GM18951 (cell line): ENCODE results near the gene NAT16.
A peak's percentile ranks its signal among the peaks of the same experiment; 100 is the strongest.
"Not testable (repeated sequence)": the region's sequence is repeated elsewhere in the genome, so short reads cannot be mapped to it uniquely, and the experiment has no call there.

Experiments
- POLR2A ChIP-seq: IDR thresholded peaks from 4 replicates; pipeline ENCODE4 v1.6.1; 2011; ENCODE audit warnings: mild to moderate bottlenecking; ENCODE audit not compliant: insufficient read length, insufficient read depth; ENCODE audit errors: extremely low read depth
- in situ Hi-C: fragments of 300-500 bp; cut with MboI; formaldehyde crosslinking; loops from one replicate; pipeline ENCODE4 v1.12.0; 2022; ENCODE audit warnings: low sequenced_read_pairs, mixed read lengths, inconsistent platforms; ENCODE audit not compliant: unreplicated experiment

NAT16 gene

GRCh38 chr7:101127460-101128039 lies 52.5 kb downstream of the NAT16 start:
- in situ Hi-C loops = no loop called here
- TF ChIP-seq POLR2A = no peak

- peak; percentile 37 for TF ChIP-seq POLR2A
Observed at GRCh38 chr7:101126651-101127459, 53.2 kb downstream of the NAT16 start, which contains the start of gene SERPINE1. SERPINE1 (plus strand) TSS chr7:101127104; CDS start chr7:101128394, 1,290 bp downstream.

GRCh38 chr7:101125989-101126650 lies 54.0 kb downstream of the NAT16 start:
- in situ Hi-C loops = no loop called here
- TF ChIP-seq POLR2A = no peak

More at GRCh38 chr7:101126651-101127459, 53.2 kb downstream of the NAT16 start, which contains the start of gene SERPINE1:
- in situ Hi-C loops = no loop called here

GRCh38 chr7:101124376-101125056 lies 55.6 kb downstream of the NAT16 start:
- in situ Hi-C loops = no loop called here

GRCh38 chr7:101123703-101124068 lies 56.4 kb downstream of the NAT16 start:
- no peak for TF ChIP-seq POLR2A
- in situ Hi-C loops = no loop called here

More at GRCh38 chr7:101124376-101125056, 55.6 kb downstream of the NAT16 start:
- TF ChIP-seq POLR2A = no peak

- no peak for TF ChIP-seq POLR2A
- in situ Hi-C loops = no loop called here
Observed at GRCh38 chr7:101122933-101123702, 57.0 kb downstream of the NAT16 start.

GRCh38 chr7:101121991-101122932 lies 57.8 kb downstream of the NAT16 start:
- in situ Hi-C loops = no loop called here
- TF ChIP-seq POLR2A = no peak

- in situ Hi-C loops = not testable (repeated sequence)
Observed at GRCh38 chr7:101121631-101121990, 58.5 kb downstream of the NAT16 start.
